Renal pelvis (tissue), 12 donors: ENCODE results near the gene SFMBT2. TPM values are rescaled to one million over a fixed set of nuclear protein-coding genes. Genes with fewer than 3 reads are reported as not detected.

Experiments used
- DNase-seq: peaks from one replicate; pipeline ENCODE4 v3.0.0-alpha.2; 2013
- long read RNA-seq, 16 experiments: transcript quantifications; one replicate each; lab custom pipeline, GENCODE V29; 2026
- polyA plus RNA-seq, 3 donors: library from polyadenylated mRNA; unstranded; fragments of 120-200 nt; gene quantifications; one replicate each; pipeline ENCODE4 v1.2.1, GENCODE V29; 2013; ENCODE audit not compliant: insufficient read length in 3 of 3

Gene SFMBT2
- polyA plus RNA-seq: 1 to 10 TPM; 6.2 to 8.5 (median 7.6) TPM
- long read RNA-seq, donor 1: 0 reads
- long read RNA-seq, donor 2: 0 reads
- long read RNA-seq, donor 3: 0 reads
- long read RNA-seq, donor 4: 0 reads
- long read RNA-seq, donor 5: 0 reads
- long read RNA-seq, donor 6: 0 reads
- long read RNA-seq, donor 7: 0 reads
- long read RNA-seq, donor 8: 0 reads
- long read RNA-seq, donor 9: 0 reads
- long read RNA-seq, donor 10: 0 reads
- long read RNA-seq, donor 11: 0 reads
- long read RNA-seq, donor 12: 0 reads
- long read RNA-seq, donor 13: 0 reads
- long read RNA-seq, donor 14: 0 reads
- long read RNA-seq, donor 15: 0 reads
- long read RNA-seq, donor 16: 0 reads

DNA sequence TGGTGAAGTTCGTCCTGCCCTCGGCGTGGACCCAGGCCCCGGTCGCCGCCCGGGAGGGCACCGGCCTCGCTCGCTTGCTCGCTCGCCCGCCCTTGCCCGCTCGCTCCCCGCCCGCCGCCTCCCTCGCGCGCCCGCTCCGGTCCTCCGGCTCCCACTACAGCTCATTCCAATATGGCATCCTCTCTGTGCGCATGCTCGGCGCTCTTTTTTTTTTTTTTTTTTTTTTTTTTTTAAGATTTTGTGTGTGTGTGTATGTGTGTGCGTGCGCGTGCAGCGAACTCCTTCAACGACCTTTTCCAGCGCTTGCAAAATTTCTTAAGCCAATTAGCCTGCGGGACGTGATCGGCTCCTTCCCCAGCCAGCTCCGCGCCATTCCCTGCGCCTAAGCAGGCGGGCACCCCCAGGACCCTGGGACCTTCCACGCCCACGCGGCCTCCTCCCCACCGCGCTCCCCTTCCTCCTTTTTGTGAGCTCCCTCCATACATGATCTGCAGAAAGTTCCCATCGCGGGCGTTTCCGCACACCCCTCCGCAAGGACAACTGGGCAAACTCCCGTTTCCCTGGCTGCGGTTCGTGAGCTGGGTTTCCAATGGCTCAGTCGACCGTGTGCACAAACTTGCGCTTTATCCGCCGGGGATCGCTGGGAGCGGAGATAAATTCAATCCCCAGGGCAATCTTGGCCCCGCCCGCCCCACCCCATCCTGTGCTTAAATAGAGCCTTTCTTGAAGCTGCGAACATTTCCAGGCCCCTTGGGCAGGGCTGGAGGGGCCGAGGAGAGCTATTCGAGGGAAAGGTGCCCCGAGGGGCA lies at the start of gene SFMBT2:
Gene SFMBT2, minus strand, starts transcription at position 173 of the 809 bp plus-strand sequence. CDS start 29,136 bp downstream, outside the sequence.
- DNase-seq: no peak

DNA sequence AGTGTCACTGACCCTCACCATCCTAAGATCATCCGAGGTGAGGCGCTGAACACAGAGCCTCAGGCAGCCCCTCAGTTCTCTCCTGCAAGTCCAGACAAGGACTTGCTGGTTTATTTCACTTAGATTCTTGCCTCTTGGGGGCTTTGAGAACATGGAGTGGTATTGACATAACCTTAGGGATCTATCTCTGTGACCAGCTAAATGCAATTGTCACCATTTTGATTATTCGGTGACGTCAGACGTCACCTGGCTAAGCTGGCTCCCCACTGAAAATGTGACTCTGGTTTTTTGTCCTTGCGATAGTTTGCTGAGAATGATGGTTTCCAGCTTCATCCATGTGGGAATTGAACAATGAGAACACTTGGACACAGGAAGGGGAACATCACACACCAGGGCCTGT lies 49.2 kb upstream of the SFMBT2 start:
- no peak for DNase-seq

- DNase-seq: no peak
These were observed 47.7 kb upstream of the SFMBT2 start for GRCh38 chr10:7458556-7458955.

- DNase-seq: no peak
These were observed 46.9 kb upstream of the SFMBT2 start for GRCh38 chr10:7457478-7458316.

- no peak for DNase-seq
These were observed 38.3 kb upstream of the SFMBT2 start for GRCh38 chr10:7449063-7449695.

DNA sequence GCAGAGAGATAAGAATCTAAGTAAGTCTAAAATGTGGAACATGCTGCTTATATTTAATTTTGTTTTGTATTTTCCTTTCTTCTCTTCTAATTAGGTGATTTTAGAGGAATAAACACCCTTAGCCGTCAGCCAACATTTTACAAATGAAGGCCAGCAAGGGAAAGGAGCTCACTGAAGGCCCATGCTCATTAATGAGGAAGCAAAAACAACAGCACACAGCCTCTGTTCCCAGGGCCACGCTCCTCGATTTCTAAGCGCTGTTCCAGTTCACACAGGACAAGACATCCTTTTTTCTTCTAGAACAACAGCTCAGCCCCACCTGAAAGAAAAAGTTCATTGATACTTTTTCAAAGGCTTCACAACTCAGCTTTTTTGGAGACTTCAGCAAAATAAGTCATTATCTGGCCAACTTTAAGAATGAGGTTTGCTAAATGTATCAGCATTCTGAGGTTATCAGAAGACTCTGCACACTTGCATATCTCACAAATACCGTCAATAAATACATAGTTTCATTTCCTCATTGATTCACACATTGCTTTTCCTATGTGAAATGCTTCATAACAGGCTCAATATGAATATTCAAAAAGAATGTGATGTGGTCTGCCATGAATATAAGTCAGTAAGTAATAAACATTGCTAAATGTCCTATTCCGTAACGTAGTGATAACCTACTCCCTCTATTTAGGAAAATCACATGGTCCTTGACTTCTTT lies 34.8 kb upstream of the SFMBT2 start:
- DNase-seq: no peak

- DNase-seq: no peak
These were observed 33.8 kb upstream of the SFMBT2 start for GRCh38 chr10:7444551-7445121.

DNA sequence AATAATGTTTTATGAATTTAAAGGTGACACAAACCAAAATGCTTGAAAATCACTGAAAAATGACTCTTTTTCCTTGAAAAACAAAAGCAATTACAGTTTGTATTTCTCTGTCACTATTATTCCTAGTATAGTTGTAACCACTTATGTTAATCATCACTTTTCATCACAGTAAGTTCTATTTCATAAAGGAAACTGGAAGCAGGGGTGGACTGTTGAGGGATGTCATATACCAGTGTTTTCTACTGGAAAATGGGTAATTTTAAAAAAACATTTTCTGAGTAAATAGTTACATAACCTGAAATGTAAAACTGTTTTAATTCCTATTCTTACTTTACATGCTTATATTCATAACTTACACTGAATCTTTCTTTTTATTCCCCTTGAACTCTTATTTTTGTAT lies 32.2 kb upstream of the SFMBT2 start:
- DNase-seq: no peak

DNA sequence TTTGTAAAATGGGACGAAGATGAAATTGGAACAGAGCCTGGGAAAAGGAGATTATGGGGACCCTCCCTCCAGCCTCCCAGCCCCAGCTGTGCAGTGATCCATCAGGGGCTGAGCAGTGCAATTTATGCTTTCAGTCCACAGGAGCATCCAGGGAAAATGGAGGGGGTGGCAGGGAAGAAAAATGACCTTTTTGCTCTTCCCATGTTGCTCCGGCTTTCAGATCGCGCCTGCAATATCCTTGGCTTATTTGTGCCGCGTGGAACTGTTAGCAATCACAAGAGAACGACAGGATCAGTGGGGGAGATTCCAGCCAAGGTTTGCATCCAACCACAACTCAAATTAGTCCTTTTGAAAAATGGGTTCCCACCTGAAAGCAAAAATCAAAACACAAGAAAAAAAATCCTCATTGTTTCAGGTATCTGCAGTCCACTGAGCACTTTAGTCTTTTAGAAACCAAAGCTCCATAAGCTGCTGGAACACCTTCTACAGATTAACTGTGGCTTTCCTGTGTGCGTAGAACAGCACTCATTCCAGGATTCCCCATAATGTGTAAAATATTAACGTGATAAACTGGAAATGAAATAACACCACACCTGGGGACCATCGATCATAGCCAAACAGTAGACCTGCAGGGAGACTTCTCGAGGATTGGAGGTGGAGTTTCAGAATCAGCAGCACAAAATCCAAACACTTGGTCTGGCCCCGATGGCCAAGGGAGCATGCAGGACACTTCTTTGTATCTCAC lies 30.7 kb upstream of the SFMBT2 start:
- no peak for DNase-seq

DNA sequence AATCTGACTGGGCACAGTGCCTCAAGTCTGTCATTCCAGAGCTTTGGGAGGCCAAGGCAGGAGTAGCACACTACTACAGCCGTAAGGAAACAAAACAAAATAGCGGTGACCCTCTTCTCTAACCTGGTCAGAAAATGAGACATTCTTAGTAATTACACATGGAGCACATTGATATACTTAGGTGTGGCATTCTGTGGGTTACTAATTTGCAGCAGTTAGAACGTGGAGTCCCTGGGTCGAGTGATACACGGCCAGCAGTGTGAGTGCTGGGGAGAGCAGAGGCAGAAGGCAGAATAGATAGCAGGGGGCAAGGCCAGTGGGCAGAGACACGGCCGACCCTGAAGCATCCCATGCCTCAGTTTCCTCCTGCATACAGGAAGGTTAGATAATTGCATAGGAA lies 28.9 kb upstream of the SFMBT2 start:
- no peak for DNase-seq

- peak; percentile 58 for DNase-seq
These were observed 27.6 kb upstream of the SFMBT2 start for GRCh38 chr10:7438196-7438986.

GRCh38 chr10:7436490-7437100 lies 25.8 kb upstream of the SFMBT2 start:
- DNase-seq: no peak

- DNase-seq: no peak
These were observed 24.8 kb upstream of the SFMBT2 start for GRCh38 chr10:7435674-7436073.

- DNase-seq: no peak
These were observed 23.5 kb upstream of the SFMBT2 start for GRCh38 chr10:7434378-7434777.

- DNase-seq: no peak
These were observed 23.0 kb upstream of the SFMBT2 start for GRCh38 chr10:7433861-7434260.

- DNase-seq: no peak
These were observed 22.3 kb upstream of the SFMBT2 start for GRCh38 chr10:7432884-7433726.

DNA sequence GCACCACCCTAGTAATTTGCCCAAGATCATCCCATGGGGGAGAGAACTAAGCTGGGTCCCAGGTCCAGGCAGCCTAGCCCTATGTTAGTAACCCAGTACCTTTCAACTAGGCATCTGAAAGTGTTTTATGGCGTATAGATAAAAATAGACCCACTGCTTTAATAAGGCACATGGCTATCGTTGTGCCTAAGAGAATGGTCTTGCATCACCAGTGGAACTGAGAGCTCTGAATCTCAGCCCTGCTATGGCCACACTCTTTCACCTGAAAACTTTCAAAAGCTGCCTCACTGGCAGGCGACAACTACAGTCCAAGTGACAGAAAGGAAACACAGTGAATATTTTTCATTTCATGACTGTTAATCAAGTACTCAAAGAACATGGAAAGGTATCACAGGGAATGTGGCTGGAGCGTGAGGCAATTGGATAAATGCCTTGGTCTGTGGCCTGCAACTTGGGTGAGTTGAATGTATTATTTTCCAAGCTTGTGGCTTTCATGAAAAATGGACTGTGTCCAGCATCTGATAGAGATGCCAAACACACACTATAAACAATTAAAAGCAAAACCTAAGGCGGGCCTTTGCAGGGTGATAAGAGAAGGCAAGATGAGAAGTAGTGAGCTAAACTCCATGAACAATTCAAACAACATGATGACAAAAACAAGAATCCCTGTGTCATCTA lies 18.0 kb upstream of the SFMBT2 start:
- DNase-seq: no peak
